VCaP (cell line): ENCODE results near the gene HSPBP1.
"Not testable (repeated sequence)": the region's sequence is repeated elsewhere in the genome, so short reads cannot be mapped to it uniquely, and the experiment has no call there.

Experiments
- H3K27ac ChIP-seq: fragments of 450-650 bp; 2 replicates; pipeline ENCODE4 v1.5.1; 2017
- CTCF ChIP-seq: fragments of 450-650 bp; conservative IDR thresholded peaks from 2 replicates; pipeline ENCODE4 v1.5.1; 2017; ENCODE audit warnings: mild to moderate bottlenecking, moderate library complexity

The HSPBP1 gene

GRCh38 chr19:55229145-55229788, 50.6 kb downstream of the HSPBP1 start:
- no peak for TF ChIP-seq CTCF
- H3K27ac ChIP-seq, result no peak overlapping the region

GRCh38 chr19:55228403-55229031, 51.4 kb downstream of the HSPBP1 start, which contains the start of gene TMEM86B:
TMEM86B (minus strand) TSS chr19:55228763; CDS start chr19:55228741, 22 bp downstream.
- no peak within 1 kb of the TSS for H3K27ac ChIP-seq

GRCh38 chr19:55228015-55228391, 51.9 kb downstream of the HSPBP1 start:
- no peak overlapping the region for H3K27ac ChIP-seq
- no peak for TF ChIP-seq CTCF

More at GRCh38 chr19:55228403-55229031, 51.4 kb downstream of the HSPBP1 start, which contains the start of gene TMEM86B:
- no peak for TF ChIP-seq CTCF

GRCh38 chr19:55227241-55228014, 52.5 kb downstream of the HSPBP1 start:
- TF ChIP-seq CTCF, result no peak
- no peak overlapping the region for H3K27ac ChIP-seq

GRCh38 chr19:55226788-55227187, 53.1 kb downstream of the HSPBP1 start:
- no peak overlapping the region for H3K27ac ChIP-seq
- TF ChIP-seq CTCF, result no peak

GRCh38 chr19:55226273-55226672, 53.6 kb downstream of the HSPBP1 start:
- no peak overlapping the region for H3K27ac ChIP-seq
- TF ChIP-seq CTCF, result no peak

GRCh38 chr19:55225415-55225958, 54.4 kb downstream of the HSPBP1 start:
- H3K27ac ChIP-seq, result no peak overlapping the region
- no peak for TF ChIP-seq CTCF

GRCh38 chr19:55224679-55225414, 55.1 kb downstream of the HSPBP1 start:
- H3K27ac ChIP-seq, result not testable (repeated sequence)
